Stomach (tissue), 4 donors: ENCODE results near the gene CD209.
"Not testable (repeated sequence)": the region's sequence is repeated elsewhere in the genome, so short reads cannot be mapped to it uniquely, and the experiment has no call there.

Experiments
- EP300 ChIP-seq: sonication (generic); formaldehyde crosslinking; IDR thresholded peaks from one replicate; pipeline ENCODE4 v1.6.1; 2017; ENCODE audit warnings: antibody characterized with exemption
- POLR2A ChIP-seq, 4 donors: fragments of 450-650 bp; IDR thresholded peaks; one replicate each; pipeline ENCODE4 v1.6.1; 2016; ENCODE audit warnings: antibody characterized with exemption in 4 of 4, control low read depth in 2 of 4, mild to moderate bottlenecking in 1 of 4, moderate library complexity in 1 of 4
- POLR2AphosphoS5 ChIP-seq, 3 donors: sonication (generic); formaldehyde crosslinking; IDR thresholded peaks; one replicate each; pipeline ENCODE4 v1.6.1; 2016; ENCODE audit warnings: antibody characterized with exemption in 3 of 3
- TF ChIP-seq, protein P1 (sequence below), 7 experiments: fragments of 450-650 bp in 4 of 7; fragments of 200-600 bp in 3 of 7; sonication (generic) in 3 of 7; IDR thresholded peaks; one replicate each; pipeline ENCODE4 v1.5.1; 2016 to 2019; ENCODE audit warnings: antibody characterized with exemption in 7 of 7, control low read depth in 2 of 7, mild to moderate bottlenecking in 1 of 7

DNA sequence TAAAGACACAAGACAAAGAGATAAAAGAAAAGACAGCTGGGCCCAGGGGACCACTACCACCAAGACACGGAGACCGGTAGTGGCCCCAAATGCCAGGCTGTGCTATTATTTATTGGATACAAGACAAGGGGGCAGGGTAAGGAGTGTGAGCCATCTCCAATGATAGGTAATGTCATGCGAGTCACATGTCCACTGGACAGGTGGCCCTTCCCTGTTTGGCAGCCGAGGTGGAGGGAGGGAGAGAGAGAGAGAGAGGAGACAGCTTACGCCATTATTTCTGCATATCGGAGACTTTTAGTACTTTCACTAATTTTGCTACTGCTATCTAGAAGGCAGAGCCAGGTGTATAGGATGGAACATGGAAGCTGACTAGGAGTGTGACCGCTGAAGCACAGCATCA is 45.4 kb upstream of the CD209 start:
- TF ChIP-seq, protein P1, sequence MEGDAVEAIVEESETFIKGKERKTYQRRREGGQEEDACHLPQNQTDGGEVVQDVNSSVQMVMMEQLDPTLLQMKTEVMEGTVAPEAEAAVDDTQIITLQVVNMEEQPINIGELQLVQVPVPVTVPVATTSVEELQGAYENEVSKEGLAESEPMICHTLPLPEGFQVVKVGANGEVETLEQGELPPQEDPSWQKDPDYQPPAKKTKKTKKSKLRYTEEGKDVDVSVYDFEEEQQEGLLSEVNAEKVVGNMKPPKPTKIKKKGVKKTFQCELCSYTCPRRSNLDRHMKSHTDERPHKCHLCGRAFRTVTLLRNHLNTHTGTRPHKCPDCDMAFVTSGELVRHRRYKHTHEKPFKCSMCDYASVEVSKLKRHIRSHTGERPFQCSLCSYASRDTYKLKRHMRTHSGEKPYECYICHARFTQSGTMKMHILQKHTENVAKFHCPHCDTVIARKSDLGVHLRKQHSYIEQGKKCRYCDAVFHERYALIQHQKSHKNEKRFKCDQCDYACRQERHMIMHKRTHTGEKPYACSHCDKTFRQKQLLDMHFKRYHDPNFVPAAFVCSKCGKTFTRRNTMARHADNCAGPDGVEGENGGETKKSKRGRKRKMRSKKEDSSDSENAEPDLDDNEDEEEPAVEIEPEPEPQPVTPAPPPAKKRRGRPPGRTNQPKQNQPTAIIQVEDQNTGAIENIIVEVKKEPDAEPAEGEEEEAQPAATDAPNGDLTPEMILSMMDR (IDR thresholded peaks at IDR 0.05): not testable (repeated sequence)
- not testable (repeated sequence) for TF ChIP-seq POLR2A (IDR thresholded peaks at IDR 0.05); POLR2AphosphoS5 (IDR thresholded peaks at IDR 0.05); EP300
